ENCODE measurements around the gene CUEDC2. TPM values are rescaled to one million over a fixed set of nuclear protein-coding genes. Genes with fewer than 3 reads are reported as not detected.

Gene CUEDC2, protein sequence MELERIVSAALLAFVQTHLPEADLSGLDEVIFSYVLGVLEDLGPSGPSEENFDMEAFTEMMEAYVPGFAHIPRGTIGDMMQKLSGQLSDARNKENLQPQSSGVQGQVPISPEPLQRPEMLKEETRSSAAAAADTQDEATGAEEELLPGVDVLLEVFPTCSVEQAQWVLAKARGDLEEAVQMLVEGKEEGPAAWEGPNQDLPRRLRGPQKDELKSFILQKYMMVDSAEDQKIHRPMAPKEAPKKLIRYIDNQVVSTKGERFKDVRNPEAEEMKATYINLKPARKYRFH
- 145 TPM for polyA plus RNA-seq (2012; ENCODE audit: insufficient read depth, insufficient read length)

DNA sequence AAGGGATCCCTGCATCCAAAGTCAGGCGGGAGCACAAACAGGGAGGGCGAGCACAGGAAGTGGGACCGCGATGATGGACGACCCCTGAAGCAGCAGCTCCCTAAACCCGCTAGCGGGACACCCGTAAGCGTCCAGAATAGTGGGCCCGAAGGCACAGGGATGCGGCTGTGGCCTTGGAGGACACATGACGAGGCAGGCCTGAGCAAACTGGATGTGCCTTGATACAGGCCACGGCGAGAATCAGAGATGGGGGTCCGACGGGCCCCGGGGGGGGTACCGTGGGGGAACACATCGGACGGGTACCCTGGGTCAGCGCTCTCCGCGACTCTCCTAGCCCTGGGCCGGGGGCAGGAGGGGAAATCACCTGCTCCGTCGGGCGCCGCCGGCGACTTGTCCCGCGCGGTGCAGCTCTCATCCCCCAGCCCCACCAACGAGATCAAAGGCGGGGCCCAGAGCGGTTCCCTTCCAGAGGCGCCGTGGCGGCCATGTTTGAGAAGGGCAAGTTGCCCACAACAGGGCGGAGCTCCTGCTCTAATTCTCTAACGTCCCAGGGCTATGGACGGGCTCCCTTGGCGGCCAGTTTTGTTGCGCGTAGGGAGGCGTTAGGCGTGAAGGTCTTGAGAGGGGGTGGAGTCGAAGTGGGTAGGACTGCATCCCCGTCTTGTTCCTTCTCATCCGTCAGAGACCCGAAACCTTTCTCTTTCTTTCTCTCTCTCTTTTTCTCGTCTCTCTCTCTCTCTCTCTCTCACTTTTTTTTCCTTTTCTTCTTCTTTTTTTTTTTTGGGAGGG lies at the start of gene CUEDC2:
CUEDC2 (minus strand) TSS at position 413 of the 789 bp plus-strand sequence. CDS start 7,386 bp downstream, outside the sequence.
- DNase-seq (ENCODE audit: low read depth, low spot score): peak; percentile 96

DNA sequence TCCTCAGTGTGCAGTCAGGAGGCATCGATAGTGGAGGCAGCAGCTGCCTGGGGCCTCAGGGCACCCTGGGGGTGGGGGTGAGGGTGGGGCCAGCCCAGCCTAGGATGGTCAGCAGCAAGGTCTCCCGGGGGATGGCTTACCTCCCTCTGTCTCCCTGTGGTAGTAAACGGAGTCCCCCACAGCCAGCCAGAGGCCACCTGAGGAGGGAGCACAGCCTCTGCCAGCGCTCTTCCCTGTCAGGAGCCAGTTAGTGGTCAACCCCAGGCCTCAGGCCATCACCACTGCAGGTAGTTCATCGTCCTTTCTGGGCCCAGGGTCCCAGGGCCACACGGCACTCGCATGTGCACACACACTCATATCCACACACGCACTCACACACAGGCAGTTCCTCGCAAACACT lies 48.0 kb upstream of the CUEDC2 start:
- DNase-seq (ENCODE audit: low read depth, low spot score): no peak
- H3K4me3 ChIP-seq (ENCODE audit: low read length): no peak overlapping the region

More for the DNA sequence above, at the start of gene CUEDC2:
- H3K4me3 ChIP-seq (ENCODE audit: low read length): peak within 1 kb of the TSS; percentile 98

DNA sequence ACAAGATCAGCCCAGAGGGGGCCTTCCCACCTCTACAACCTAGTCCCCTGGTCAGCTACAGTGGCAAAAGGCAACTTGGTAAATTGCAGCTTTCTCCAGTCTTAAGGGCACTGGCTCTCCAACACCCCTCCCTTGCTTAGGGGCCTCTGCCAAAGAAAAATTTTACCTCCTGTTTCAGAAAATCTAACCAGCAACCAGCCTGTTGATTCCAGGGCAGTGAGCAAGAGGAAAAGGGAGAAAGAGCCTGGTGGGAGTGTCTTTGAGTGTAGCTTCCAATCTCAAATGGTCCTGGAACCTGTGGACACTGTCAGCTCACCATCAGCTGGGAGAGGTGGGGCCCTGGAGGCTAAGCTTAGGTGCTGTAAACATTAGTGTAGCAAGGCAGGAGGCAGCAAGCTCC lies 47.3 kb upstream of the CUEDC2 start:
- no peak overlapping the region for H3K4me3 ChIP-seq (ENCODE audit: low read length)
- DNase-seq (ENCODE audit: low read depth, low spot score): no peak

DNA sequence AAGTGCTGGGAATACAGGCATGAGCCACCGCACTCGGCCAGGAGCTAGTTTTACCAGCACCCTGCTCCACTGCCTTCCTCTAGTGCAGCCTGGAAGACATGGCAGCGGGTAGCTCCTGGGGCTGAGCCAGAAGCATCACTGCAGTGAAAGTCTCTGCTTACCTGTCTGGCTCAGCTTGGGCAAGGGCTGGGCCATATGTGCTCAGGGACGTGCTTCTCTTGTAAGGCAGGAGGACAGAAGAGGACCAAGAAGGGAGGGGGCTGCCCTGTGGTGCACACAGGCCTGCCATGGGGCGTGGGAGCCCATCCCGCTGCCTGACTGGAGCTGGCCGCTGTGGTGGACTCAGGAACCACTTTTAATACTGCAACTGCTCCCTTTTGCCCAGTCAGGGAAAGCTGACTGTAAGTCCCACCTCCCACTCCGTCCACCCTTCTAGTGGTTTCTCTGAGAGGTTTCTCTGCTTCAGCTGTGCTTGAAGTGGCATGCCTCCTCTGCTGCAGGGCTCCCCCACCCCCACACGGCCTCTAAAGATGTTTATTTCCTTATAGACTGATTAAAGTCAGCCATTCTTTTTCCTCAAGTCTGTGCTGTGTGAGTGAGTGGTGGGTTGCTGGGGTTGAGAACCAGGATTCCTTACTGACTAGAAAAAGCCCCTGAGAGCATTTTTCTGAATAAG lies 44.2 kb upstream of the CUEDC2 start:
- no peak for DNase-seq (ENCODE audit: low read depth, low spot score)
- no peak overlapping the region for H3K4me3 ChIP-seq (ENCODE audit: low read length)

DNA sequence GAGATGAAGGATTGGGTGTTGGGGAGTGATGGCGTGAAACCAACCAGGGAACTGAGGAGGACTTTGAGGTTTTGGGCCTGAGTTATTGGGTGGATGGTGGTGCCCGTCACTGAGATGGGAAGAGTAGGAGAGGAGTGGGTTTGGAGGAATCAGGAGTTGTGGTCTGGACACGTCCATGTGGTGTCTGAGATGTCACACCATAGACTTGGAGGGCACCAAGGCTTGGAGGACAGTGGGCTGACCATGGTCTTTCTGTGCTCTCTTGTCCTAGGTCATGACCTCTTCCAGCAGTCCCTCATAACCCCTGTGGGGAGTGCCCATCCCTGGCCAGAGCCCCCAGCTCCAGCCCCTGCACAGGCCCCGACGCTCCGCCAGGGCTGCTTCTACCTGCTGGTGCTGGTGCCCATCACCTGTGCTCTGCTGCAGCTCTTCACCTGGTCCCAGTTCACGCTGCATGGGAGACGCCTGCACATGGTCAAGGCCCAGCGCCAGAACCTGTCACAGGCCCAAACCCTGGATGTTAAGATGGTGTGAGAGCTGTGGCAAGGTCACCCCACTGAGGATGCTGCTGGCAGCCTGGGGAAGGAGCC lies 43.2 kb upstream of the CUEDC2 start:
- H3K4me3 ChIP-seq (ENCODE audit: low read length): no peak overlapping the region
- no peak for DNase-seq (ENCODE audit: low read depth, low spot score)

DNA sequence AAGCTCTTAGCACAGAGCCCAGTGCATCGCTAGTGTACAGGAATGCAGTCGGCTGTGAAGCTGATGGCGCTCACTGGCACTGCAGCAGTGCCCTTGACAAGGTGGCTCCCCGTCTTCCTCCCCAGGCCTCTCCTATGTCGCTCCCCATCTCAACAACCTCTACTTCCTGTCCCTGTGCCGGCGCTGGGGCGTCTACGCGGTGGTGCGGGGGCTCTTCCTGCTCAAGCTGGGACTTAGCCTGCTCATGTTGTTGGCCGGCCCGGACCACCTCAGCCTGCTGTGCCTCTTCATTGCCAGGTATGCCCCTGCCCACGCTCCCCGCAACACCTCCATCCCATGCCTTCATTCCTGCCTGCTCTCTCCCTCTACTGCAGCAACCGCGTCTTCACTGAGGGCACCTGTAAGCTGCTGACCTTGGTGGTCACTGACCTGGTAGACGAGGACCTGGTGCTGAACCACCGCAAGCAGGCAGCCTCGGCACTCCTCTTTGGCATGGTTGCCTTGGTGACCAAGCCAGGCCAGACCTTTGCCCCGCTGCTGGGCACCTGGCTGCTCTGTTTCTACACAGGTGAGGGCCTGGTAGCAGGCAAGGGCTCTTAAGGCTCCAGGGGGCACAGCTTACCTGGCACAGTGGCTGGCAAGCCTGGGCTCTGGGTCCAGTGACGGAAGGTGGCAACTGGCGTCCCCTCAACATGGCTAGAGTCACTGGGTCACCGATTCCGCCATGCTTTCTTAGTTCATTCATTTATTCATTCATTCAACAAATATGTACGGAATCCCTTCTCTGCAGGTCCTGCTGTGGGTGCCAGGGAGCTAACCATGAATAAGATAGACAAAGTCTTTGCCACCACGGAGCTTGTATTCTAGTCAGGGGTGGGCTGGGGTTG lies 41.3 kb upstream of the CUEDC2 start:
- no peak overlapping the region for H3K4me3 ChIP-seq (ENCODE audit: low read length)
- no peak for DNase-seq (ENCODE audit: low read depth, low spot score)

DNA sequence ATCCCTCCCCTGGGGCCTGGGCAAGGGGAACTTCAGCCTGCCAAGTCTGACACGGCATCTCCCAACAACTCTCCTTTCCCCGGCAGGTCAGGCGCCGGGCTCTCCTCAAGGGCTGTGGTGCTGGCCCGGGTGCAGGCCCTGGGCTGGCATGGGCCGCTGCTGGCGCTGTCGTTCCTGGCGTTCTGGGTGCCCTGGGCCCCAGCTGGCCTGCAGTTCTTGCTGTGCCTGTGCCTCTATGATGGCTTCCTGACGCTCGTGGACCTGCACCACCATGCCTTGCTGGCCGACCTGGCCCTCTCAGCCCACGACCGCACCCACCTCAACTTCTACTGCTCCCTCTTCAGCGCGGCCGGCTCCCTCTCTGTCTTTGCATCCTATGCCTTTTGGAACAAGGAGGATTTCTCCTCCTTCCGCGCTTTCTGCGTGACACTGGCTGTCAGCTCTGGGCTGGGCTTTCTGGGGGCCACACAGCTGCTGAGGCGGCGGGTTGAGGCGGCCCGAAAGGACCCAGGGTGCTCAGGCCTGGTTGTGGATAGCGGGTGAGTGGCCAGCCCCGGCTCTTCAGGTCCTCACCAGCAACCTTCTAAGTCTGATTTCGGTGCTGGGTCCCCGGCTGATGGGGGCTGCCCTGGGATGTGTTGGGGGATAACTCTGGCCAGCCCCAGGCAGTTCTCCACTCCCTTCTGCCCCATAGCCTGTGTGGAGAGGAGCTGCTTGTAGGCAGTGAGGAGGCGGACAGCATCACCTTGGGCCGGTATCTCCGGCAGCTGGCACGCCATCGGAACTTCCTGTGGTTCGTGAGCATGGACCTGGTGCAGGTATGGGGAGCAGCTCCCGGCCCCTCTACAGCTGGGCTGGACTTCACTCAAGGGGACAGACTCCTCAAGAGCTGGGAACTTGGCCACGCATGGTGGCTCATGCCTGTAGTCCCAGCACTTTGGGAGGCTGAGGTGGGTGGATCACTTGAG lies 38.5 kb upstream of the CUEDC2 start:
- no peak overlapping the region for H3K4me3 ChIP-seq (ENCODE audit: low read length)

DNA sequence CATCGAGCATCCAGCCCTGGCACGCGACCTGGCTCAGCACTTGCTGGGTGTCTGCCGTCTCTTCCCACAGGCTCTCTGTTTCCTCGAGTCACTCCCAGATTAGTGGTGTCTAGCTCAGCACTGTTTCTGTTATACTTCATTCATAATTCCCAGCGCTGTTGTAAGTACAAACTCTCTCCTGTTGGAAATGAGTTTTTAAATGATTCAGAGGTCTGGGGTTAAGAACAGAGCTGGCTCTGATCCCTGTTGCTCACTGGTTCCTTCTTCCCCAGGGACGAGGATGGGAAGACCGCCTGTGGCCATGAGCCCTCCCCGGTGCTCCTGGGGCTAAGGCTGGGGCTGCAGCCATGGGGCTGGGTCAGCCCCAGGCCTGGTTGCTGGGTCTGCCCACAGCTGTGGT lies 36.3 kb upstream of the CUEDC2 start:
- DNase-seq (ENCODE audit: low read depth, low spot score): no peak
- H3K4me3 ChIP-seq (ENCODE audit: low read length): no peak overlapping the region

More for the DNA sequence above, 38.5 kb upstream of the CUEDC2 start:
- DNase-seq (ENCODE audit: low read depth, low spot score): no peak

DNA sequence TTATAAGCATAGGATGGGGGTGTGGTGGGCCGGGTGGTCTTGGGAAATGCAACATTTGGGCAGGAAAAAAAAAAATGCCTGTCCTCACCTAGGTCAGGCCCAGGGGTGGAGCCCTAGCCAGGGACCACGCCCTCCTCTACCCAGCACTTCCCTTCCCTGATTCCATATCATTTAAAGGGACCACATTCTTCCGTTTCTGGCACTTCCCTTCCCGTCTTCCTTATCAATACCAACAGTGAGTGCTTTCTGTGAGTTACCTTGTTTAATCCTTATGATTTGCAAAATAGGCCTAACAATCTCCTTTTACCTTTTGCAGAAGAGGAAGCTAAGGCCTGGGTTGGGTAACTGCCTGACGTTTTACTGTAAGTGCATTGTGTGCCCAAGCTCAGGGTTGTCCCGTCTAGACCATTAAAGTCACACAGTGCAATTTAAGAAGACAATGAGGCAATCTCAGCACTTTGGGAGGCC lies 35.6 kb upstream of the CUEDC2 start:
- H3K4me3 ChIP-seq (ENCODE audit: low read length): no peak overlapping the region
- DNase-seq (ENCODE audit: low read depth, low spot score): no peak

DNA sequence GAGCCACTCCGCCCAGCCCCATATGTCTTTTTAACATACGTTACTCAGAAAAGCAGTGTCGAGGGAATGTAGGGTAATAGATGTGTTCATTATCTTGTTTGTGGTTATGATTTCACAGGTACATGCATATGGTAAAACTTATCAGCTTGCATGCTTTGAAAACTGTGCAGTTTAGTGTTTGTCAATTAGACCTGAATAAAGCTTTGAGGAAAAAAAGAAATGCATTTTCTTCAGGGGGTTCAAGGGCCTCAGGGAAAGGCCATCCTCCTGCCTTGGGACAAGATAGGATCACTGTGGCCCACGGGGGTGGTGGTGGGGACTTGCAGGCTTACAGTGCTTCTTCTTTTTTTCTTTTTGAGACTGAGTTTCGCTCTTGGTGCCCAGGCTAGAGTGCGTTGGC lies 34.9 kb upstream of the CUEDC2 start:
- H3K4me3 ChIP-seq (ENCODE audit: low read length): no peak overlapping the region
- DNase-seq (ENCODE audit: low read depth, low spot score): no peak

DNA sequence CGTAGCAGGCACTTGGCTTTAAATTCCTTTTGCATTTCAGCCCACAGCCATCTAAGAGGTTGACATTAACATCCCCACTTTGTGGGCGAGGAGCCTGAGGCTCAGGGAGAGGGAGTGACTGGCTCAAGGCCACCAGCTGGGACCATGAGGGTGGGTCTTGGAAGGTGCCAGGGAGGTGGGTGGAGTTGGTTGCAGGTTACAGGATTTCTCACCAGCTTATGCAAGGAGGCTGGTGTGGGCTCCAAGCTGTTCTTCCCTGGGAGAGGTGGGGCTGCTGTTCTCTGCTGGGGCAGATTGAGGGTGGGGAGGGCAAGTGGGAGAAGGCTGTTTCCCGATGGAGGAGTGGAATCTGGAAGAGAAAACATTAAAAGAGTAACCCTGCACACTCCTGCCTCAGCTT lies 33.1 kb upstream of the CUEDC2 start:
- no peak for DNase-seq (ENCODE audit: low read depth, low spot score)
- no peak overlapping the region for H3K4me3 ChIP-seq (ENCODE audit: low read length)

DNA sequence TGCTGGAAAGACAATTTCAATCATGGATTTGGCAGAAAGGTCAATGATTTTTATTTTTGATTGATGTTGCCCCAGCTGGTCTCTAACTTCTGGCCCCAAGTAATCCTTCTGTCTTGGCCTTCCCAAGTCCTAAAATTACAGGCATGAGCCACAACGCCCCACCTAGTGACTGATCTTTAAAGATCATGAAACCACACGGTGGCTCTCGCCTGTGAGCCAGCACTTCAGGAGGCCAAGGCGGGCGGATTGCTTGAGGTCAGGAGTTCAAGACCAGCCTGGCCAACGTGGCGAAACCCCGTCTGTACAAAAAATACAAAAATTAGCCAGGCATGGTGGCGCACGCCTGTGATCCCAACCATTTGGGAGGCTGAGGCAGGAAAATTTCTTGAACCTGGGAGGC lies 31.6 kb upstream of the CUEDC2 start:
- H3K4me3 ChIP-seq (ENCODE audit: low read length): no peak overlapping the region
- no peak for DNase-seq (ENCODE audit: low read depth, low spot score)

DNA sequence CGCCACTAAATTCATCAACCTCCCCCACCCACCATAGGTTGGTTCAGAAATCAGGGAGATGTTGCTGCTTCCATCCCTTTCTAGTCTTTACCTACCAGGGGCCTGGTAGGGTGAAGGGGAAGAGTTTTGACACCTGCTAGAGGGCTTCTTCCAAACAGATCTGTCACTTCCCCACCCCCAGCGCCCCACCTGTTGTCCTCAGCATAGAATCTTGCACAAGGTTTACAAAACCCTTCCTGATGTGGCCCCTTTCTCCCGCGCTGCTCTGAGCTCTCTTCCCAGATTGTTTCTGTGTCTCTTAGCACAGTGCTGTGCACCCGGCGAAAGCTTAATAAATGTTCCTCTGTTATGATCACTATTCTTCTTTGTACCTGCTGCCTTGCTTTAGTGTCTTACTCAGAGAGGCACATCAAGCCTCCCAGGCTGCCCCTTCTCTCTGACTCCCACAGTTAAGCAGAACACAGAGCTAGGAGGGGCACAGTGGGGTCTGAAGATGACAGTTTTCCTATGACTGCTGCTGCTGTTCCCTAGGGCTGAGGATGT lies 30.2 kb upstream of the CUEDC2 start:
- no peak overlapping the region for H3K4me3 ChIP-seq (ENCODE audit: low read length)
- no peak for DNase-seq (ENCODE audit: low read depth, low spot score)

DNA sequence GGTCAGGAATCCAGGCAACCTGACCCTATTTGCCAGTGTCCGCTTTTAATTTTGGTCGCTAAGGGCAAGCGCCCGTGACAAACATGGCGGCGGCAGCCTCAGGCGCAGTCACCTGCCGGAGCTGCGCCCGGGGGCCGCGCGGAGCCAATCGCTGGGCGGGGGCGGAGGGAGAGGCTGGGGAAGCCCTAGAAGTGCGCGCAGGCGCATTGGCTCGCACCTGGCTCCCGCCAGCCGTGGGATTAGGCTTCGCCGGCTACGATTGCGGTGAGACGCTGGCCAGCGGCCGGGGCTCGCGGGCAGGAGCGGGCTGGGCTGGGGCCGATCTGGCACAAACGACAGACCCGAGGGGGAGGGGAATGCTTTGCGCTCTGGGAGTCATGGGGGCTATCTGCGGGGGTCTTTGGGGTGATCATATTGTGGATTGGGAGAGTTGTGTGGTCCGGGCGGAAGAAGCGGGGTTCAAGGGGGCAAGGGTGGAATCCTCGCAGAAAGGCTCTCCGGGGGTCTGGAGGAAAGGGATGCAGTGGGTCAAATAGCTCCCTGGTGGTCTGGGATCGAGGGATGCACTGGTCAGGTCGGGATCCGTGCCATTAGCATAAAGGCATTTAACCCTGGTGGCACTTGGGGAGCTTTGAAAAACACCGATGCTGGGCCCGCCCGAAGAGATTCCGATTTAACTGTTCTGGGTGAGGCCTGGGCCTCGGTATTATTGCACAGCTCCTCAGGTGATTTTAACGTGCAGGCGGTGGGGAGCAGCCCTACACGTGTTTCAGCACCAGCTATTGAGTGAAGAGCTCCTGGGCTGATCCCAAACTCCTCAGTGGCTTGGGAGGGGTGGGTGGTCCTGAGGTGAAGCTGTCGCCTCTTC lies 29.0 kb upstream of the CUEDC2 start:
- H3K4me3 ChIP-seq (ENCODE audit: low read length): peak overlapping the region; percentile 86
- peak; percentile 75 for DNase-seq (ENCODE audit: low read depth, low spot score)

DNA sequence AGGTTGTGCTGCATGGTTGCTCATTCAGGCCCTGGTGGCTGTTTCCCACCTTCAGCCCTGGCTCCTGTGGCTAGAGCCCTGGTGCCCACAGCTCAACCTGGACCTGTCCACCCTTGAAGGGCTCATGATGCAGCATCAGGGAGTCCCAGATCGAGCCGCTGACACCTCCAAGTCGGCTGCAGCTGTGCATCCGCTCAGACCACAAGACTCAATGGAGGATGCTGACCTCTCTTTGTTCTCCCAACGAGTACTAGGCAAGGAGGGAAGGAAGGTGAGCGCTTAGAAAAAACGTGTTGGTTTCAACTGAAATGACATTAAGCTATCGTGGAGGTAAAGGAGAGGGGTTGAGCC lies 28.4 kb upstream of the CUEDC2 start:
- H3K4me3 ChIP-seq (ENCODE audit: low read length): peak overlapping the region; percentile 86
- no peak for DNase-seq (ENCODE audit: low read depth, low spot score)

DNA sequence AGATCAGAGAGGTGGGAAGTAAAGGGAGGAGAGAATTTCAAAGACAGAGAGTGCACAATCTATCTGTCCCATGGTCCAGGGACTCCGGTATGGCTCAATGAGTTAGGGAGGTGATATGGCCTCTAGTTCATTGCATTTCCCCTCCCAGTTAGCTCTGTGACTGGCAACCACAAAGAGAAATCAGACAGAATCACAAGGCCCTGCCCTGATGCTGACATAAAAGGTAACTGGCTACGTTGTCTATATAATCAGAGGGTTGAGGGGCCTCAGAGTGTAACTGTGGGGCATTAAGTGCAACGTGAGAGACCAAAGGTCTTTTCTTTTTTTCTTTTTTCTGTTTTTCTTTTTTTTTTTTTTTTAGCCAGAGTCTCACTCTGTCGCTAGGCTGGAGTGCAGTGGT lies 26.3 kb upstream of the CUEDC2 start:
- no peak overlapping the region for H3K4me3 ChIP-seq (ENCODE audit: low read length)
- no peak for DNase-seq (ENCODE audit: low read depth, low spot score)
